Muscle of leg (tissue), 11 donors: ENCODE data around the gene DIO2. TPM values are rescaled to one million over a fixed set of nuclear protein-coding genes. Genes with fewer than 3 reads are reported as not detected.

Experiments used
- DNase-seq: peaks from one replicate; pipeline ENCODE4 v3.0.0; 2013
- H3K27ac ChIP-seq: one replicate; pipeline ENCODE4 v1.5.1; 2013; ENCODE audit warnings: mild to moderate bottlenecking, low read length, control low read depth
- H3K27me3 ChIP-seq: one replicate; pipeline ENCODE4 v1.6.1; 2013; ENCODE audit warnings: low read length; ENCODE audit not compliant: control insufficient read depth, insufficient read depth
- H3K36me3 ChIP-seq: one replicate; pipeline ENCODE4 v1.6.1; 2013; ENCODE audit warnings: low read length; ENCODE audit not compliant: control insufficient read depth, insufficient read depth
- H3K4me1 ChIP-seq: one replicate; pipeline ENCODE4 v1.6.1; 2013; ENCODE audit warnings: low read length; ENCODE audit not compliant: control insufficient read depth, insufficient read depth
- H3K4me3 ChIP-seq: one replicate; pipeline ENCODE4 v1.5.1; 2013; ENCODE audit warnings: low read length, control low read depth
- H3K9me3 ChIP-seq: replicated peaks from 2 replicates; pipeline ENCODE4 v1.6.1; 2013; ENCODE audit warnings: low read depth, low read length; ENCODE audit not compliant: control insufficient read depth
- WGBS: methylation state at CpG from one replicate; pipeline ENCODE4 v1.1.5; 2013; ENCODE audit warnings: missing lambda C conversion rate; ENCODE audit not compliant: insufficient coverage; 5-methylcytosine and 5-hydroxymethylcytosine counted together
- polyA plus RNA-seq, 8 donors: library from polyadenylated mRNA; unstranded; fragments of 120-200 nt; gene quantifications; one replicate each; pipeline versions ENCODE4 v1.2.1 to v1.2.3, GENCODE V29; 2013; ENCODE audit warnings: inconsistent platforms in 1 of 8, low replicate concordance in 1 of 8; ENCODE audit not compliant: insufficient read length in 8 of 8, insufficient read depth in 1 of 8
- total RNA-seq: library from RNA; stranded (reverse); fragments of 120-200 nt; gene quantifications from one replicate; pipeline ENCODE4 v1.2.4, GENCODE V29; 2013

DIO2 gene
- total and polyA plus RNA-seq, 9 donors = 0.79 to 3.3 (median 1.0) TPM

- Histone ChIP-seq H3K9me3 (no peaks in the 10 kb centered on the region), H3K4me1 (no peaks in the 10 kb centered on the region), H3K27ac (no peak overlapping the region), H3K27me3 (no peaks in the 10 kb centered on the region), H3K36me3 (no peaks in the 10 kb centered on the region), H3K4me3 (no peak overlapping the region)
- DNase-seq = no peak
- WGBS = 83% methylated on average over 1 of the region's 3 CpGs
Observed at GRCh38 chr14:80172375-80173051, 38.8 kb downstream of the DIO2 start.

GRCh38 chr14:80167793-80168448, 43.4 kb downstream of the DIO2 start:
- peak; percentile 35 for DNase-seq
- WGBS = 89% methylated on average over 3 of the region's 6 CpGs
- no peaks in the 10 kb centered on the region for H3K4me1 ChIP-seq
- H3K9me3 ChIP-seq = no peaks in the 10 kb centered on the region
- H3K27me3 ChIP-seq = no peaks in the 10 kb centered on the region
- H3K4me3 ChIP-seq = no peak overlapping the region
- no peak overlapping the region for H3K27ac ChIP-seq
- H3K36me3 ChIP-seq = no peaks in the 10 kb centered on the region

GRCh38 chr14:80164991-80165721, 46.1 kb downstream of the DIO2 start:
- DNase-seq = no peak
- H3K4me3 ChIP-seq = no peak overlapping the region
- no peaks in the 10 kb centered on the region for H3K36me3 ChIP-seq
- H3K27me3 ChIP-seq = no peaks in the 10 kb centered on the region
- WGBS = 100% methylated on average over 3 of the region's 9 CpGs
- H3K27ac ChIP-seq = no peak overlapping the region
- H3K9me3 ChIP-seq = no peaks in the 10 kb centered on the region
- no peaks in the 10 kb centered on the region for H3K4me1 ChIP-seq

- Histone ChIP-seq H3K27me3 (no peaks in the 10 kb centered on the region), H3K36me3 (no peaks in the 10 kb centered on the region), H3K9me3 (no peaks in the 10 kb centered on the region), H3K4me1 (no peaks in the 10 kb centered on the region), H3K27ac (no peak overlapping the region), H3K4me3 (no peak overlapping the region)
- no peak for DNase-seq
- no CpG with 5 or more reads among the region's 1 CpG for WGBS
Observed at GRCh38 chr14:80152763-80153162, 58.5 kb downstream of the DIO2 start.

GRCh38 chr14:80152166-80152565, 59.1 kb downstream of the DIO2 start:
- peak; percentile 13 for DNase-seq
- Histone ChIP-seq H3K27me3 (no peaks in the 10 kb centered on the region), H3K4me3 (no peak overlapping the region)

GRCh38 chr14:80150301-80150700, 61.0 kb downstream of the DIO2 start:
- no peaks in the 10 kb centered on the region for H3K4me1 ChIP-seq
- H3K9me3 ChIP-seq = no peaks in the 10 kb centered on the region
- no peak for DNase-seq
- no CpG with 5 or more reads among the region's 1 CpG for WGBS
- H3K27ac ChIP-seq = no peak overlapping the region
- H3K36me3 ChIP-seq = no peaks in the 10 kb centered on the region
- no peak overlapping the region for H3K4me3 ChIP-seq
- no peaks in the 10 kb centered on the region for H3K27me3 ChIP-seq

More at GRCh38 chr14:80152166-80152565, 59.1 kb downstream of the DIO2 start:
- H3K36me3 ChIP-seq = no peaks in the 10 kb centered on the region
- H3K27ac ChIP-seq = no peak overlapping the region
- H3K9me3 ChIP-seq = no peaks in the 10 kb centered on the region
- no peaks in the 10 kb centered on the region for H3K4me1 ChIP-seq
